HepG2 (cell line): Measurements from ENCODE around the gene TNXB. TPM values are rescaled to one million over a fixed set of nuclear protein-coding genes. Genes with fewer than 3 reads are reported as not detected.
A peak's percentile ranks its signal among the peaks of the same experiment; 100 is the strongest.

Experiments
- AFF4 ChIP-seq: sonication (generic); formaldehyde crosslinking; IDR thresholded peaks from 2 replicates; pipeline ENCODE4 v1.4.0; 2020; ENCODE audit warnings: missing genetic modification reagents
- BHLHE40 ChIP-seq: IDR thresholded peaks from 2 replicates; pipeline ENCODE4 v1.6.1; 2011; ENCODE audit warnings: low read length, improper control_type of control experiment
- IKZF5 ChIP-seq: IDR thresholded peaks from 2 replicates; pipeline ENCODE4 v1.6.1; 2018; ENCODE audit warnings: missing genetic modification reagents, mild to moderate bottlenecking, missing compliant biosample characterization
- IRF2 ChIP-seq: IDR thresholded peaks from 2 replicates; pipeline ENCODE4 v1.6.1; 2018; ENCODE audit warnings: missing genetic modification reagents, missing compliant biosample characterization
- MAZ ChIP-seq, 2 experiments: sonication (generic) in 1 of 2; formaldehyde crosslinking in 1 of 2; IDR thresholded peaks; 2 replicates each; pipeline versions ENCODE4 v1.5.0 to v1.6.1; 2012 to 2020; ENCODE audit warnings: low read depth in 2 of 2, mild to moderate bottlenecking in 2 of 2, borderline replicate concordance in 1 of 2, improper control_type of control experiment in 1 of 2, low read length in 1 of 2, missing genetic modification reagents in 1 of 2, moderate library complexity in 1 of 2
- MEIS2 ChIP-seq: sonication (generic); formaldehyde crosslinking; IDR thresholded peaks from 2 replicates; pipeline ENCODE4 v1.9.0; 2021; ENCODE audit warnings: mild to moderate bottlenecking, missing genetic modification reagents
- SMARCE1 ChIP-seq: fragments of 450-650 bp; IDR thresholded peaks from 2 replicates; pipeline ENCODE4 v1.6.1; 2017; ENCODE audit warnings: borderline replicate concordance
- THYN1 ChIP-seq: sonication (generic); formaldehyde crosslinking; IDR thresholded peaks from 2 replicates; pipeline ENCODE4 v1.8.1; 2023; ENCODE audit warnings: low read depth, mild to moderate bottlenecking, moderate library complexity, missing genetic modification reagents, borderline replicate concordance
- ZKSCAN5 ChIP-seq: sonication (generic); formaldehyde crosslinking; IDR thresholded peaks from 2 replicates; pipeline ENCODE4 v1.5.1; 2020; ENCODE audit warnings: mild to moderate bottlenecking, missing genetic modification reagents
- ZNF83 ChIP-seq: sonication (generic); formaldehyde crosslinking; IDR thresholded peaks from 2 replicates; pipeline ENCODE4 v1.4.0; 2020; ENCODE audit warnings: missing genetic modification reagents, mild to moderate bottlenecking, borderline replicate concordance
- polyA plus RNA-seq, 8 experiments: library from polyadenylated mRNA; depleted of rRNA in 3 of 8; stranded (reverse) in 7 of 8; unstranded in 1 of 8; fragments of >200 nt; fragmentation: Illumina TruSeq in 4 of 8; extraction: Trizol in 4 of 8; gene quantifications; 2 replicates each; pipeline versions ENCODE4 v1.2.1 to v1.2.3, GENCODE V29; 2011 to 2016; ENCODE audit warnings: low read depth in 4 of 8, missing spikeins in 1 of 8, mixed read lengths in 1 of 8; ENCODE audit not compliant: insufficient read depth in 1 of 8
- total RNA-seq, 5 experiments: library from RNA; depleted of rRNA; stranded (reverse); fragments of >200 nt; fragmentation: Illumina TruSeq; extraction: Trizol; gene quantifications; 2 replicates each; pipeline ENCODE4 v1.2.3, GENCODE V29; 2016; ENCODE audit warnings: low read depth in 1 of 5
- TF ChIP-seq, protein P1 (sequence below): IDR thresholded peaks from 2 replicates; pipeline ENCODE4 v1.6.1; 2016; ENCODE audit warnings: missing compliant biosample characterization, missing genetic modification reagents, borderline replicate concordance
- TF ChIP-seq, protein P2 (sequence below): sonication (generic); formaldehyde crosslinking; IDR thresholded peaks from 2 replicates; pipeline ENCODE4 v1.8.0; 2022; ENCODE audit warnings: missing genetic modification reagents, mild to moderate bottlenecking, borderline replicate concordance
- TF ChIP-seq, protein P3 (sequence below): sonication (generic); formaldehyde crosslinking; IDR thresholded peaks from 2 replicates; pipeline ENCODE4 v1.4.0; 2020; ENCODE audit warnings: missing genetic modification reagents
- TF ChIP-seq, protein P4 (sequence below): sonication (generic); formaldehyde crosslinking; conservative IDR thresholded peaks from 2 replicates; pipeline ENCODE4 v1.4.0; 2020; ENCODE audit warnings: mild to moderate bottlenecking, missing genetic modification reagents, moderate library complexity

The TNXB gene
- total and polyA plus RNA-seq, 2 of the 13 experiments (the other 11 are each of a cell fraction or from before 2014, with no cell fraction given), result 1.6 to 2.7 TPM

- TF ChIP-seq, protein P1, sequence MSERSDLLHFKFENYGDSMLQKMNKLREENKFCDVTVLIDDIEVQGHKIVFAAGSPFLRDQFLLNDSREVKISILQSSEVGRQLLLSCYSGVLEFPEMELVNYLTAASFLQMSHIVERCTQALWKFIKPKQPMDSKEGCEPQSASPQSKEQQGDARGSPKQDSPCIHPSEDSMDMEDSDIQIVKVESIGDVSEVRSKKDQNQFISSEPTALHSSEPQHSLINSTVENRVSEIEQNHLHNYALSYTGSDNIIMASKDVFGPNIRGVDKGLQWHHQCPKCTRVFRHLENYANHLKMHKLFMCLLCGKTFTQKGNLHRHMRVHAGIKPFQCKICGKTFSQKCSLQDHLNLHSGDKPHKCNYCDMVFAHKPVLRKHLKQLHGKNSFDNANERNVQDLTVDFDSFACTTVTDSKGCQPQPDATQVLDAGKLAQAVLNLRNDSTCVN (CRISPR knock-in tag), result peak; percentile 26; the same call in 1 of the 2 replicates
- TF ChIP-seq AFF4, result no peak
- TF ChIP-seq, protein P2, sequence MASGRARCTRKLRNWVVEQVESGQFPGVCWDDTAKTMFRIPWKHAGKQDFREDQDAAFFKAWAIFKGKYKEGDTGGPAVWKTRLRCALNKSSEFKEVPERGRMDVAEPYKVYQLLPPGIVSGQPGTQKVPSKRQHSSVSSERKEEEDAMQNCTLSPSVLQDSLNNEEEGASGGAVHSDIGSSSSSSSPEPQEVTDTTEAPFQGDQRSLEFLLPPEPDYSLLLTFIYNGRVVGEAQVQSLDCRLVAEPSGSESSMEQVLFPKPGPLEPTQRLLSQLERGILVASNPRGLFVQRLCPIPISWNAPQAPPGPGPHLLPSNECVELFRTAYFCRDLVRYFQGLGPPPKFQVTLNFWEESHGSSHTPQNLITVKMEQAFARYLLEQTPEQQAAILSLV (CRISPR knock-in tag), result peak; percentile 75; the same call in 1 of the 2 replicates
- no peak for TF ChIP-seq ZNF83 (CRISPR knock-in tag)
- TF ChIP-seq IRF2, result no peak; the same call in 1 of the 2 replicates
- peak; percentile 91 for TF ChIP-seq BHLHE40
- no peak for TF ChIP-seq SMARCE1
- TF ChIP-seq IKZF5, result peak; percentile 38; the same call in 1 of the 2 replicates
- no peak for TF ChIP-seq THYN1 (CRISPR knock-in tag)
- TF ChIP-seq, protein P3, sequence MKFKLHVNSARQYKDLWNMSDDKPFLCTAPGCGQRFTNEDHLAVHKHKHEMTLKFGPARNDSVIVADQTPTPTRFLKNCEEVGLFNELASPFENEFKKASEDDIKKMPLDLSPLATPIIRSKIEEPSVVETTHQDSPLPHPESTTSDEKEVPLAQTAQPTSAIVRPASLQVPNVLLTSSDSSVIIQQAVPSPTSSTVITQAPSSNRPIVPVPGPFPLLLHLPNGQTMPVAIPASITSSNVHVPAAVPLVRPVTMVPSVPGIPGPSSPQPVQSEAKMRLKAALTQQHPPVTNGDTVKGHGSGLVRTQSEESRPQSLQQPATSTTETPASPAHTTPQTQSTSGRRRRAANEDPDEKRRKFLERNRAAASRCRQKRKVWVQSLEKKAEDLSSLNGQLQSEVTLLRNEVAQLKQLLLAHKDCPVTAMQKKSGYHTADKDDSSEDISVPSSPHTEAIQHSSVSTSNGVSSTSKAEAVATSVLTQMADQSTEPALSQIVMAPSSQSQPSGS, result no peak; the same call in 1 of the 2 replicates
- 0 out of 2 replicates have a peak, but pooled peaks have one; percentile 26 for TF ChIP-seq MEIS2 (CRISPR knock-in tag)
- peak; percentile 72 for TF ChIP-seq MAZ (IDR thresholded peaks at IDR 0.05; ENCODE audit: borderline replicate concordance, low read depth, low read length)
- TF ChIP-seq MAZ (CRISPR knock-in tag; IDR thresholded peaks at IDR 0.05; ENCODE audit: low read depth), result no peak
- TF ChIP-seq ZKSCAN5 (CRISPR knock-in tag), result no peak
- TF ChIP-seq, protein P4, sequence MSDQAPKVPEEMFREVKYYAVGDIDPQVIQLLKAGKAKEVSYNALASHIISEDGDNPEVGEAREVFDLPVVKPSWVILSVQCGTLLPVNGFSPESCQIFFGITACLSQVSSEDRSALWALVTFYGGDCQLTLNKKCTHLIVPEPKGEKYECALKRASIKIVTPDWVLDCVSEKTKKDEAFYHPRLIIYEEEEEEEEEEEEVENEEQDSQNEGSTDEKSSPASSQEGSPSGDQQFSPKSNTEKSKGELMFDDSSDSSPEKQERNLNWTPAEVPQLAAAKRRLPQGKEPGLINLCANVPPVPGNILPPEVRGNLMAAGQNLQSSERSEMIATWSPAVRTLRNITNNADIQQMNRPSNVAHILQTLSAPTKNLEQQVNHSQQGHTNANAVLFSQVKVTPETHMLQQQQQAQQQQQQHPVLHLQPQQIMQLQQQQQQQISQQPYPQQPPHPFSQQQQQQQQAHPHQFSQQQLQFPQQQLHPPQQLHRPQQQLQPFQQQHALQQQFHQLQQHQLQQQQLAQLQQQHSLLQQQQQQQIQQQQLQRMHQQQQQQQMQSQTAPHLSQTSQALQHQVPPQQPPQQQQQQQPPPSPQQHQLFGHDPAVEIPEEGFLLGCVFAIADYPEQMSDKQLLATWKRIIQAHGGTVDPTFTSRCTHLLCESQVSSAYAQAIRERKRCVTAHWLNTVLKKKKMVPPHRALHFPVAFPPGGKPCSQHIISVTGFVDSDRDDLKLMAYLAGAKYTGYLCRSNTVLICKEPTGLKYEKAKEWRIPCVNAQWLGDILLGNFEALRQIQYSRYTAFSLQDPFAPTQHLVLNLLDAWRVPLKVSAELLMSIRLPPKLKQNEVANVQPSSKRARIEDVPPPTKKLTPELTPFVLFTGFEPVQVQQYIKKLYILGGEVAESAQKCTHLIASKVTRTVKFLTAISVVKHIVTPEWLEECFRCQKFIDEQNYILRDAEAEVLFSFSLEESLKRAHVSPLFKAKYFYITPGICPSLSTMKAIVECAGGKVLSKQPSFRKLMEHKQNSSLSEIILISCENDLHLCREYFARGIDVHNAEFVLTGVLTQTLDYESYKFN (CRISPR knock-in tag), result peak; percentile 51; the same call in 1 of the 2 replicates
Observed at GRCh38 chr6:32127717-32128592, 18.8 kb upstream of the TNXB start, which contains the start of gene ATF6B (continued).
